ENCODE data around the gene CUX1. TPM values are rescaled to one million over a fixed set of nuclear protein-coding genes. Genes with fewer than 3 reads are reported as not detected.

Gene CUX1
- total and polyA plus RNA-seq, 4 donors: 40.5 to 138 (median 69.1) TPM

DNA sequence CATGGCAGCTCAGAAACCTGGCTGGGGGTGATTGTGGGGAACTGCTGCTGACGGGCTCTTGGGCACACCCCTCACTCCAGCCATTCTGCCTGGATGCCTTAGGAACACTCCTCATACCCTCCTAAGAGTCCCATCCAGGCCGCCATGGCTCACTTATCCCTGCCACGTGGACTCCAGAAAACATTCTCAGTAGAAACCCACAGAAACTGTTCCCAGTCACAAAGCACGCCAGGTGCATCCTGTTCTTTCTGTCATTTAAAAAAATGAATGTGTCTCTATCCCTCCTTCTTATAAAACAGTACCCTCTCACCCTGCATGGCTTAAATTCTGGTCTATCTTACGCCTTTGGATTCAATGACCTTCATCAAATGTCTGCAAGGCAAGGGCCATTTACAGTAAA, 177.7 kb downstream of the CUX1 start:
- no peak for ATAC-seq (ENCODE audit: insufficient read depth, low FRiP score)
- 65 to 77% methylated on average over 5 of the region's 5 CpGs for WGBS, 2 donors
- DNase-seq: no peak

DNA sequence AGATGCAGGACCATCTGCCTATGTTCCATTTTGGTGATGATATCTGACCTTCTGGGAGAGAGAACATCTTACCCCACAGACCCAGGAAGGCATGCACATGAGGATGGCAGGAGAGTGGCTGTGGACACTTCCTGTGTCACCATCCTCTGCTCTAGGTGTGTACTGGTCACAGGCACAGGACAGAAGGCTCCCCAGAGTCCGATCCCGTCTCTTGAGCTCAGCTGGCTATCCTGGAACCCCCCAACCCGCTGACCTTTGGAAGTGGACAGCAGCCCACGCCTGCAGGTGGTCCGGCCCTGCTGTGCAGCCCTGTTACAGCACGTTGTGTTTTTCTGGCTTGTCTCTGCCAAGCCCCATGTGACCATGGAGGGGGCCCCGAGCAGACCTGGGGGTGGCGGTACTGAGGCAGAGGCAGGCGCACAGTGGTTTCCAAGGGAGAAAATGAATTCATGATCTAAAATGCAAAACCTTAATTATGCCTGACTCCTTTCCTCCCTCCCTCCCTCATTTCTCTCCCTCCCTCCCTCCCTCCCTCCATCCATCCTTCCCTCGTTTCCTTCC, 178.8 kb downstream of the CUX1 start:
- Histone ChIP-seq H3K4me3 (no peak overlapping the region), H3K9me3 (ENCODE audit: control insufficient read depth in 4 of 4, insufficient read depth in 3 of 4, low read length in 3 of 4) (no peaks in the 10 kb centered on the region), H3K27ac (ENCODE audit: low read depth in 1 of 2, low read length in 1 of 2) (no peak overlapping the region), H3K9ac (ENCODE audit: insufficient read depth in 1 of 2, low read length in 2 of 2) (no peak overlapping the region), H3K36me3 (ENCODE audit: control insufficient read depth in 4 of 4, insufficient read depth in 4 of 4, low read length in 4 of 4) (no peaks in the 10 kb centered on the region), H3K4me1 (ENCODE audit: control insufficient read depth in 5 of 5, insufficient read depth in 5 of 5, low read length in 5 of 5) (peaks cover 0 to 4% (median 0%) of the 10 kb centered on the region in 5 donors), H3K27me3 (ENCODE audit: control insufficient read depth in 3 of 3, insufficient read depth in 3 of 3, low read length in 2 of 3) (no peaks in the 10 kb centered on the region)
- WGBS, 2 donors: 80 to 86% methylated on average over 10 of the region's 10 CpGs
- TF ChIP-seq, protein P1, sequence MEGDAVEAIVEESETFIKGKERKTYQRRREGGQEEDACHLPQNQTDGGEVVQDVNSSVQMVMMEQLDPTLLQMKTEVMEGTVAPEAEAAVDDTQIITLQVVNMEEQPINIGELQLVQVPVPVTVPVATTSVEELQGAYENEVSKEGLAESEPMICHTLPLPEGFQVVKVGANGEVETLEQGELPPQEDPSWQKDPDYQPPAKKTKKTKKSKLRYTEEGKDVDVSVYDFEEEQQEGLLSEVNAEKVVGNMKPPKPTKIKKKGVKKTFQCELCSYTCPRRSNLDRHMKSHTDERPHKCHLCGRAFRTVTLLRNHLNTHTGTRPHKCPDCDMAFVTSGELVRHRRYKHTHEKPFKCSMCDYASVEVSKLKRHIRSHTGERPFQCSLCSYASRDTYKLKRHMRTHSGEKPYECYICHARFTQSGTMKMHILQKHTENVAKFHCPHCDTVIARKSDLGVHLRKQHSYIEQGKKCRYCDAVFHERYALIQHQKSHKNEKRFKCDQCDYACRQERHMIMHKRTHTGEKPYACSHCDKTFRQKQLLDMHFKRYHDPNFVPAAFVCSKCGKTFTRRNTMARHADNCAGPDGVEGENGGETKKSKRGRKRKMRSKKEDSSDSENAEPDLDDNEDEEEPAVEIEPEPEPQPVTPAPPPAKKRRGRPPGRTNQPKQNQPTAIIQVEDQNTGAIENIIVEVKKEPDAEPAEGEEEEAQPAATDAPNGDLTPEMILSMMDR (IDR thresholded peaks at IDR 0.05; ENCODE audit: control extremely low read depth, extremely low read depth): no peak
- DNase-seq (no peak), ATAC-seq (ENCODE audit: insufficient read depth, low FRiP score) (no peak)

More for the DNA sequence above, 177.7 kb downstream of the CUX1 start:
- Histone ChIP-seq H3K9ac (ENCODE audit: insufficient read depth in 1 of 2, low read length in 2 of 2) (no peak overlapping the region), H3K27ac (ENCODE audit: low read depth in 1 of 2, low read length in 1 of 2) (no peak overlapping the region), H3K4me3 (no peak overlapping the region), H3K36me3 (ENCODE audit: control insufficient read depth in 4 of 4, insufficient read depth in 4 of 4, low read length in 4 of 4) (no peaks in the 10 kb centered on the region), H3K4me1 (ENCODE audit: control insufficient read depth in 5 of 5, insufficient read depth in 5 of 5, low read length in 5 of 5) (peaks cover 0 to 2% (median 0%) of the 10 kb centered on the region in 5 donors), H3K27me3 (ENCODE audit: control insufficient read depth in 3 of 3, insufficient read depth in 3 of 3, low read length in 2 of 3) (no peaks in the 10 kb centered on the region), H3K9me3 (ENCODE audit: control insufficient read depth in 4 of 4, insufficient read depth in 3 of 4, low read length in 3 of 4) (no peaks in the 10 kb centered on the region)
- TF ChIP-seq, protein P1 (IDR thresholded peaks at IDR 0.05; ENCODE audit: control extremely low read depth, extremely low read depth): no peak

DNA sequence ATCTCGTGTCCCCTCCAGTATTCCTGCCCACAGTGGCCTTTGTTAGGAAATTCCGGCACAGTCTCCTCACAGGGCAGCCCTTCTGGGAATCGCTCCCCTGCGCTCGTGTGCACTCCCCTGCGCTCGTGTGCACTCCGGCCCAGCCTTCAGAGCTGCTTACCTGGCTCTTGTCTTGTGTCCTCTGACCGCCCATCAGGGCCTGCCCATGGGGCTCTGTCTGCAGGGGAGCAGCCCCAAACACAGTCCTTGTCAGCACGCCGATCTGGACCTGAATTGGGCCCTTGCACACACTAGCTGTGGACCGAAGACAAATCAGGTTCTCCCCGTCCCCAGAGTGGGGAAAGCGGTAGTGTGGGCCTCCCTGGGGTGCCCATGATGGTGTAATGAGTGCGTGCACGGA, 179.4 kb downstream of the CUX1 start:
- no peak for DNase-seq
- H3K27me3 ChIP-seq (ENCODE audit: control insufficient read depth in 3 of 3, insufficient read depth in 3 of 3, low read length in 2 of 3): no peaks in the 10 kb centered on the region
- no peaks in the 10 kb centered on the region for H3K36me3 ChIP-seq (ENCODE audit: control insufficient read depth in 4 of 4, insufficient read depth in 4 of 4, low read length in 4 of 4)
- TF ChIP-seq, protein P1 (IDR thresholded peaks at IDR 0.05; ENCODE audit: control extremely low read depth, extremely low read depth): no peak
- 95 to 96% methylated on average over 16 of the region's 16 CpGs for WGBS, 2 donors
- no peaks in the 10 kb centered on the region for H3K9me3 ChIP-seq (ENCODE audit: control insufficient read depth in 4 of 4, insufficient read depth in 3 of 4, low read length in 3 of 4)
- no peak overlapping the region for H3K9ac ChIP-seq (ENCODE audit: insufficient read depth in 1 of 2, low read length in 2 of 2)
- peaks cover 0 to 4% (median 0%) of the 10 kb centered on the region in 5 donors for H3K4me1 ChIP-seq (ENCODE audit: control insufficient read depth in 5 of 5, insufficient read depth in 5 of 5, low read length in 5 of 5)
- H3K27ac ChIP-seq (ENCODE audit: low read depth in 1 of 2, low read length in 1 of 2): no peak overlapping the region
- H3K4me3 ChIP-seq: no peak overlapping the region
- no peak for ATAC-seq (ENCODE audit: insufficient read depth, low FRiP score)
